Cerebellar nuclear complex (tissue), 1 donor: ENCODE measurements around the gene KRTAP12-2.

Experiments
- DNase-seq, 2 experiments: peaks; one replicate each; lab custom pipeline; 2025; lab: John Stamatoyannopoulos, UW

Gene KRTAP12-2, protein sequence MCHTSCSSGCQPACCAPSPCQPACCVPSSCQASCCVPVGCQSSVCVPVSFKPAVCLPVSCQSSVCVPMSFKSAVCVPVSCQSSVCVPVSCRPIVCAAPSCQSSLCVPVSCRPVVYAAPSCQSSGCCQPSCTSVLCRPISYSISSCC

GRCh38 chr21:44666401-44667320, at the start of gene KRTAP12-2:
Gene KRTAP12-2, minus strand, starts transcription at chr21:44666927. Its CDS starts 41 bp downstream, at chr21:44666886.
- DNase-seq = no peak

DNA sequence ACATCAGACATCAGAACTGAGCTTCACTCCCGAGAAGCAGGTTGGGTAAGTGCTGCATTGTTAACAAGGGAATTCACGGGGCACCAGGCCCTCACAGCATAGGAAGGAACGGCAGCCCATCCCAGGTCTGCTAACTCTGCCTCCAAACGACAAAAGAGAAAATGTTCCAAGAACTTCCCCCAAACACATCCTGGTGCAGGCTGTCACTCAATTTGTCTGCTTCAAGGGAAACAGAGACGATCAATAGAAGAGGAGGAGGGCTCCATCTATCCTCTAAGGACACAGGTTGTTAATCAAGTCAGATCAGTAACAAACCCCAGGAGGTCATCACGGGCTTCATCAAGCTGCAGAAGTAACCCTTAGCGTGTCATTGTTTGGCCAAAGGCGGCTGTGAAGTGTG, 48.2 kb upstream of the KRTAP12-2 start:
- DNase-seq = no peak

- DNase-seq = no peak
Observed at GRCh38 chr21:44713846-44714245, 47.1 kb upstream of the KRTAP12-2 start.

DNA sequence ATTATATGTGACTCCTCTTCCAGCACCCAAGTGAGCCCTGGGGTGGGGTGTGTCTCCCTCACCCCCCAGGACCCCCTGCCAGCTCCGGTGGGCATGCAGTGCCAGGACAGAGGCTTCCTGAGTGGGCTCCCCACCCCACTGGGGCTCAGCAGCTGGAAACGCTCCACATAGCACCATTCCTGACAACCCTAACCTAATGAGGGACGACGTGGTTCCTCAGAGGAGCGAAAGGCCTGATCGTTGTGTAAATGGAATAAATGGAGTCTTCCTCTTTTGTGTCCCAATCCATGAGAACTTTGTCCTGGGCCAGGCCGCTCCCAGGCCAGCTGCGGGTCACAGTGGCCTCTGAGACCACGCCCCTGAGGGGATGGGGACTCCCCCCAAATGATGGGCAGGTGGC, 46.4 kb upstream of the KRTAP12-2 start:
- DNase-seq = no peak

- no peak for DNase-seq
Observed at GRCh38 chr21:44712203-44713028, 45.7 kb upstream of the KRTAP12-2 start.

GRCh38 chr21:44711327-44712202, 44.8 kb upstream of the KRTAP12-2 start, which contains the start of gene TSPEAR:
Gene TSPEAR, minus strand, starts transcription at chr21:44711572. Its CDS starts 58 bp downstream, at chr21:44711514.
- no peak for DNase-seq

- no peak for DNase-seq
Observed at GRCh38 chr21:44710756-44711326, 44.1 kb upstream of the KRTAP12-2 start.

DNA sequence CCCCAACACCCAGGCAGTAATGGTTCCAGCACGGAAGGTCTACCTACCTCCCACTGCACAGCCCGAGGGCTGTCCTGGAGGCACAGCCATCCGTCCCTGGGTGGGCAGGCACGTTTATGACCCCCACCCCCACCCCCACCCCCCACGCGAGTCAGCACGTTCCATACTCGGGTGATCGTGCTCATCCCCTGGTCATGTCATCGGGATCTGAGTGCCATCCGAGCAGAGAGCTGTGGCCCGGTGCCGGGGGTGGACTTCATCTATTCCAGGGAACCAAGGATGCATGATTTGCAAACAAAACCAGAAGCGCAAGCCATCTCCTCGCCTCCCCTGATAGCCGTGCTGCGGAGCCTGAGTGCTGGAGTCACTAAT, 43.6 kb upstream of the KRTAP12-2 start:
- no peak for DNase-seq

DNA sequence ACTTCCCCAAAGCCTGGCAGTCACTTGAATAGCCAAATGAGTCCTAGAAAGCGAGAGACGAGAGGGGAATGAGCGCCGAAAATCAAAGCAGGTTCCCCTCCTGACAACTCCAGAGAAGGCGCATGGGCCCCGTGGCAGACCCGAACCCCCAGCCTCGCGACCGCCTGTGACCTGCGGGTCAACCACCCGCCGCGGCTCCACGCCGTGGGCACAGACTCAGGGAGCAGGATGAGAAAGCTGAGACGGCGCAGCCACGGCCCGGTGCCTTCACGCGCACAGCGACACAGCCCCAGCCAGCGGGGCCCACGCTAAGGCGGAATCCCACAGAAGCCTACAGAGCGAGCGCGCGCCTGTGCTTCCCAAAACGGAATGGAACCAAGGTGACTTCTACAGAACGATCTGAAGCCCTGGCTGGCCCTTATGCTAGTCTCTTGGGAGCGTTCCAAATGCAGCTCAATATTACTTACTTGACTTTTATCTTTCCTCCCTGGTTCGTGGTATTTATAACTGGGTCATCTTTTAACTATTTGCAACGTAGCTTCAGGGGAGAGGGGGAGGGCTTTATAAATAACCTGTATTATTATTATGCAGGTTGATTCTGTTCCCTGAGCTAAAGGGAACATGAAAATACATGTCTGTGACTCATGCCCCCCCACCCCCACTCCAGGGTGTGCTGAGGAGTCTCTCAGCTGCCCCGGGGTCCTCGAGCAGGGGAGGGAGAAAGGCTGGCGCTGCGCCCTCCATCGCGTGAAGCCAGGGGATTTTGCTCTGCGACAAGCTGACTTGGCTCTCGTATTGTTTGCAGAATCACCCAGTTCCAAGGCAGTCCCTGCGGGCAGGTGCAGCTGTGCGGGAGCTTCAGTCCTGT, 42.9 kb upstream of the KRTAP12-2 start:
- no peak for DNase-seq

DNA sequence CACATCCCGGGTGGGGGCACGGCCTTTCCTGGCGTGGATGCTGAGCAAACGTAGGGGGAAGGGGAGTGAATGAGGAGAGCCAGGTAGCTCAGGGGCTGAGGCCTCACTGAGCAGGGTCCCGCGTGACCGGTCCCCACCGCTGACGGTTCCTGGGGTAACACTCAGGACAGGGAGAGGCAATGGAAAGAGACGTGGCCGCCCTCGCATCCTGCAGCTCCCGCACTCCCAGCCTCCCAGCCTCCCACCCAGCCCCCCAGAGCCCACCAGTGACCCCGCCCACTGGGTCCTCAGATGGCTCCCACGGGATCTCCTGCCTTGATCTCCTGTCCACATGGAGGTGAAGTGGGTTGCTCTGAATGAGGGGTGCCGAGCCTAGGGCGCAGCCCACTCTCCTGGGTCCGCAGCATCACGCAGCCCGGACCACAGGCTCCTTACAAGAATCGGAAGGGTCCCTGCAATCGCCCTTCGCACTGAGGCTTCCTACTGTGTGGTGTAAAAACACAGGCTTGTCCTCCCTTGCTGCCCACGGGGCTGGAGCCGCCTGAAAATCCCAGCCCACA, 42.2 kb upstream of the KRTAP12-2 start:
- DNase-seq = no peak

- DNase-seq = no peak
Observed at GRCh38 chr21:44708213-44708865, 41.6 kb upstream of the KRTAP12-2 start.

- DNase-seq = no peak
Observed at GRCh38 chr21:44706706-44707581, 40.2 kb upstream of the KRTAP12-2 start.

GRCh38 chr21:44706026-44706705, 39.4 kb upstream of the KRTAP12-2 start:
- DNase-seq = no peak

DNA sequence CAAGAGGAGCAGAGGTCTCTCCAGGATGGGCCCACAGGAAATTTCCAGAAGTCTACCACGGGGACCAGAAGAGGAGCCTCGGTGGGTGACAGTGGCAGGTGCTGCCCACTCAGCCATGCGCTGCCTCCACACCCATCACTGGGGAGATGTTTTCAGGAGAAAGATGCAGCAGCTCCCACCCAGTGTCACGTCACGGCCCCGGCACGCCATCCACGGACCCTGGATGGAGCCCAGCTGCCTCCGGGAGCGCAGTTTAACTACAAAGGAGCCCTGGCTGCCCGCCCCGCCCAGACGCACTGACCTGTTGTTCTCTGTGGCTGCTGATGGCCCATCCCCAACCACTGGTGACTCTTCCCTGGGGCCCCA, 37.9 kb upstream of the KRTAP12-2 start:
- DNase-seq = no peak

DNA sequence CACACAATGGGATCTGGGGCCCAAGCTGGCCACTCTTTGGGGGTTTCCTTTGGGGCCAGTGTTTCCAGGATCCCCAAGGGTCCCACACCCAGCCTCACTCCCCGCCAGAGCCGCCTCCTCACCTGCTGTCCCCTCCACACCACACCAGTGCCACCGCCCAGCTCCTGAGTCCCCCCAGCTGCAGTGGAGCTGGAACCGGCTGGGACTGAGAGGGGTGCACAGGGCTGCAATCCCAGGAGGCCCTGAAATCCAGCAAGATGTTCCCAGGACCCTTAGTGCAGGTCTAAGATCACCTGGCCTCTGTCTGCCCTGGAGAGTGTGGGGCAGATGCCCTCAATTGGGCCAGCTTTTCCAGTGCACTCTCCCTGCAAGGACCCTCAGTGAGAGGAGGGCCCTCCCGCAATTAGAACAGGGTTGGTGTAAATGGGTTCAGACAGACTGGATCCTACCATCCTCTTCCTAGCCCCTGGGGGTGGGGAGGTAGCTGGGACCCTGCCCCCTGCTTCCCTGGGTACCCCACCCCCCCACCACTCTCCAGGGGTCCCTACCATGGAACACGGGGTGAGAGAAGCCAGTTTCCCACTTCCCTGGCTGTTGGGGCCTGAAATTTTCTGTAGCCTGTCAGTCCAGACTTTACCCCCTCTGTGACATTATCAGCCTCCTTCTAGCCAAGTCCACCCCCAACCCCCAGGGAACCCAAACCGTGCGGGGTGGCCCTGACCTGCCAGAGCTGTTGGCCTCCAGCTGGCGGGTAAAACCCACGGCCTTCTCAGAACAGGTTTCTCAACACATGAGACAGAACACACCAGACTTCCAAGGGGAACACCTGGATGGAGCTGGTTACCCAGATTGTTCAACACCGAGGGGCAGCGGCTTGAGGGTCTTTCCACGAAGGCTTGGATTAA, 37.3 kb upstream of the KRTAP12-2 start:
- DNase-seq = no peak

GRCh38 chr21:44702973-44703730, 36.4 kb upstream of the KRTAP12-2 start:
- no peak for DNase-seq
